Chondrocyte (in vitro differentiated cells): ENCODE results near the gene RRP1B. TPM values are rescaled to one million over a fixed set of nuclear protein-coding genes. Genes with fewer than 3 reads are reported as not detected.
"Not testable (repeated sequence)": the region's sequence is repeated elsewhere in the genome, so short reads cannot be mapped to it uniquely, and the experiment has no call there.

Experiments
- DNase-seq: peaks from one replicate; pipeline ENCODE4 v3.0.0; 2021; ENCODE audit warnings: mixed read lengths, low spot score
- H3K27ac Mint-ChIP-seq: one replicate; pipeline ENCODE4 v1.8.0; 2021; ENCODE audit warnings: mild to moderate bottlenecking, moderate library complexity, mixed read lengths; ENCODE audit not compliant: unreplicated experiment
- H3K27me3 Mint-ChIP-seq: 2 replicates; pipeline ENCODE4 v1.8.0; 2021; ENCODE audit warnings: low read depth, mixed read lengths
- H3K36me3 Mint-ChIP-seq: 2 replicates; pipeline ENCODE4 v1.8.0; 2021; ENCODE audit warnings: low read depth, mixed read lengths
- H3K4me1 Mint-ChIP-seq: 2 replicates; pipeline ENCODE4 v1.8.0; 2021; ENCODE audit warnings: low read depth, mild to moderate bottlenecking, mixed read lengths
- H3K4me3 Mint-ChIP-seq: one replicate; pipeline ENCODE4 v1.8.0; 2021; ENCODE audit warnings: mild to moderate bottlenecking, moderate library complexity, mixed read lengths; ENCODE audit not compliant: unreplicated experiment
- H3K9me3 Mint-ChIP-seq: 2 replicates; pipeline ENCODE4 v1.8.0; 2021; ENCODE audit warnings: low read depth, mixed read lengths
- CTCF ChIP-seq: fragments of 200-600 bp; sonication (generic); IDR thresholded peaks from 2 replicates; pipeline ENCODE4 v1.5.0; 2021; ENCODE audit warnings: antibody characterized with exemption, mild to moderate bottlenecking, moderate library complexity
- total RNA-seq: library from RNA; stranded (reverse); gene quantifications from 3 replicates; pipeline ENCODE4 v1.2.1, GENCODE V29; 2021

Gene RRP1B
- total RNA-seq, 1 donor from 2014 or later = 24.5 TPM

GRCh38 chr21:43696214-43696613 is 36.9 kb downstream of the RRP1B start:
- Mint-ChIP-seq H3K4me1 (peaks cover 34% of the 10 kb centered on the region), H3K36me3 (peaks cover 18% of the 10 kb centered on the region), H3K27ac (no peak overlapping the region), H3K4me3 (no peak overlapping the region), H3K9me3 (no peaks in the 10 kb centered on the region), H3K27me3 (no peaks in the 10 kb centered on the region)
- TF ChIP-seq CTCF = no peak
- peak; percentile 85 for DNase-seq

GRCh38 chr21:43697758-43698643 is 38.6 kb downstream of the RRP1B start:
- peaks cover 14% of the 10 kb centered on the region for H3K36me3 Mint-ChIP-seq
- no peak for TF ChIP-seq CTCF
- peak overlapping the region; percentile 37 for H3K27ac Mint-ChIP-seq
- H3K9me3 Mint-ChIP-seq = no peaks in the 10 kb centered on the region
- no peaks in the 10 kb centered on the region for H3K27me3 Mint-ChIP-seq
- H3K4me3 Mint-ChIP-seq = no peak overlapping the region
- H3K4me1 Mint-ChIP-seq = peaks cover 43% of the 10 kb centered on the region
- peak; percentile 36 for DNase-seq

GRCh38 chr21:43699492-43699777 is 40.1 kb downstream of the RRP1B start:
- not testable (repeated sequence) for DNase-seq, H3K27me3 Mint-ChIP-seq
- peak overlapping the region; percentile 86 for H3K27ac Mint-ChIP-seq

GRCh38 chr21:43699933-43700599 is 40.7 kb downstream of the RRP1B start:
- peaks cover 55% of the 10 kb centered on the region for H3K4me1 Mint-ChIP-seq
- no peak overlapping the region for H3K4me3 Mint-ChIP-seq
- H3K27ac Mint-ChIP-seq = peak overlapping the region; percentile 86
- peaks cover 7% of the 10 kb centered on the region for H3K36me3 Mint-ChIP-seq
- DNase-seq = no peak
- no peaks in the 10 kb centered on the region for H3K27me3 Mint-ChIP-seq
- no peak for TF ChIP-seq CTCF
- H3K9me3 Mint-ChIP-seq = no peaks in the 10 kb centered on the region

More at GRCh38 chr21:43699492-43699777, 40.1 kb downstream of the RRP1B start:
- H3K4me3 Mint-ChIP-seq, H3K36me3 Mint-ChIP-seq, H3K9me3 Mint-ChIP-seq: not testable (repeated sequence)
- peaks cover 55% of the 10 kb centered on the region for H3K4me1 Mint-ChIP-seq

- Mint-ChIP-seq H3K27ac (peak overlapping the region; percentile 94), H3K36me3 (peaks cover 1% of the 10 kb centered on the region), H3K4me3 (peak overlapping the region; percentile 34), H3K9me3 (no peaks in the 10 kb centered on the region), H3K4me1 (peaks cover 55% of the 10 kb centered on the region), H3K27me3 (no peaks in the 10 kb centered on the region)
- no peak for DNase-seq
- no peak for TF ChIP-seq CTCF
Observed at GRCh38 chr21:43701936-43702784, 42.8 kb downstream of the RRP1B start.
